A673 (cell line): ENCODE results near the gene RAB44. TPM values are rescaled to one million over a fixed set of nuclear protein-coding genes. Genes with fewer than 3 reads are reported as not detected.

Experiments
- BruUV-seq: library from RNA; stranded (reverse); fragments of 400-500 nt; replicated peaks from 2 replicates; lab custom pipeline; 2021; lab: Mats Ljungman, UMichigan
- CTCF ChIA-PET: fragments of 300-600 bp; sonication (Branson Sonifier 250); formaldehyde crosslinking; loops from one replicate; lab custom pipeline; 2022; ENCODE audit warnings: antibody characterized with exemption; lab: Charles Lee
- POLR2A ChIA-PET: fragments of 300-600 bp; sonication (Branson Sonifier 250); formaldehyde crosslinking; loops from one replicate; lab custom pipeline; 2022; ENCODE audit warnings: antibody characterized with exemption; ENCODE audit not compliant: low non-redundant PET; lab: Charles Lee
- DNase-seq: peaks from one replicate; pipeline ENCODE4 v3.0.0-alpha.2; 2015; ENCODE audit warnings: low spot score
- H3K27ac ChIP-seq: fragments of 200-600 bp; sonication (generic); 2 replicates; pipeline ENCODE4 v1.5.1; 2016; ENCODE audit warnings: mixed run types, low read depth, mild to moderate bottlenecking, mixed read lengths, antibody characterized with exemption, low read length; ENCODE audit not compliant: poor library complexity, severe bottlenecking
- H3K27me3 ChIP-seq: fragments of 200-600 bp; sonication (generic); replicated peaks from 2 replicates; pipeline ENCODE4 v1.6.1; 2017; ENCODE audit warnings: mixed run types, low read depth, mild to moderate bottlenecking, mixed read lengths, antibody characterized with exemption, low read length; ENCODE audit not compliant: insufficient read depth, poor library complexity
- H3K36me3 ChIP-seq: fragments of 200-600 bp; sonication (generic); 2 replicates; pipeline ENCODE4 v1.6.1; 2016; ENCODE audit warnings: mixed run types, mild to moderate bottlenecking, mixed read lengths, antibody characterized with exemption, low read length; ENCODE audit not compliant: insufficient read depth, poor library complexity, severe bottlenecking
- H3K4me1 ChIP-seq: fragments of 200-600 bp; sonication (generic); 2 replicates; pipeline ENCODE4 v1.6.1; 2017; ENCODE audit warnings: mixed run types, mild to moderate bottlenecking, mixed read lengths, antibody characterized with exemption, low read length; ENCODE audit not compliant: insufficient read depth, poor library complexity, severe bottlenecking
- H3K4me3 ChIP-seq: fragments of 200-600 bp; sonication (generic); 2 replicates; pipeline ENCODE4 v1.5.1; 2016; ENCODE audit warnings: low read depth, mixed run types, mild to moderate bottlenecking, mixed read lengths, low read length; ENCODE audit not compliant: poor library complexity, severe bottlenecking
- H3K9me3 ChIP-seq: fragments of 200-600 bp; sonication (generic); 2 replicates; pipeline ENCODE4 v1.6.1; 2016; ENCODE audit warnings: mixed run types, low read depth, mild to moderate bottlenecking, mixed read lengths, antibody characterized with exemption, low read length; ENCODE audit not compliant: poor library complexity, severe bottlenecking
- EZH2 ChIP-seq: fragments of 200-600 bp; sonication (generic); IDR thresholded peaks from 2 replicates; pipeline ENCODE4 v1.6.1; 2017; ENCODE audit warnings: borderline replicate concordance, low read depth, mild to moderate bottlenecking, mixed read lengths, antibody characterized with exemption, low read length; ENCODE audit not compliant: poor library complexity, severe bottlenecking
- intact Hi-C: fragments of 100-400 bp; cut with micrococcal nuclease; formaldehyde crosslinking; loops from one replicate; pipeline ENCODE4 v1.10.0; 2022; ENCODE audit not compliant: unreplicated experiment
- total RNA-seq: library from RNA; stranded (reverse); gene quantifications from 2 replicates; pipeline ENCODE4 v1.2.3, GENCODE V29; 2021
- TF ChIP-seq, protein P1 (sequence below): fragments of 300-800, 200-600 bp; sonication (generic); conservative IDR thresholded peaks from 2 replicates; pipeline ENCODE4 v1.5.1; 2017; ENCODE audit warnings: low read depth, mild to moderate bottlenecking, antibody characterized with exemption, low read length, moderate library complexity, mixed read lengths

Gene RAB44
- total RNA-seq, 1 experiment from 2014 or later = not detected

DNA sequence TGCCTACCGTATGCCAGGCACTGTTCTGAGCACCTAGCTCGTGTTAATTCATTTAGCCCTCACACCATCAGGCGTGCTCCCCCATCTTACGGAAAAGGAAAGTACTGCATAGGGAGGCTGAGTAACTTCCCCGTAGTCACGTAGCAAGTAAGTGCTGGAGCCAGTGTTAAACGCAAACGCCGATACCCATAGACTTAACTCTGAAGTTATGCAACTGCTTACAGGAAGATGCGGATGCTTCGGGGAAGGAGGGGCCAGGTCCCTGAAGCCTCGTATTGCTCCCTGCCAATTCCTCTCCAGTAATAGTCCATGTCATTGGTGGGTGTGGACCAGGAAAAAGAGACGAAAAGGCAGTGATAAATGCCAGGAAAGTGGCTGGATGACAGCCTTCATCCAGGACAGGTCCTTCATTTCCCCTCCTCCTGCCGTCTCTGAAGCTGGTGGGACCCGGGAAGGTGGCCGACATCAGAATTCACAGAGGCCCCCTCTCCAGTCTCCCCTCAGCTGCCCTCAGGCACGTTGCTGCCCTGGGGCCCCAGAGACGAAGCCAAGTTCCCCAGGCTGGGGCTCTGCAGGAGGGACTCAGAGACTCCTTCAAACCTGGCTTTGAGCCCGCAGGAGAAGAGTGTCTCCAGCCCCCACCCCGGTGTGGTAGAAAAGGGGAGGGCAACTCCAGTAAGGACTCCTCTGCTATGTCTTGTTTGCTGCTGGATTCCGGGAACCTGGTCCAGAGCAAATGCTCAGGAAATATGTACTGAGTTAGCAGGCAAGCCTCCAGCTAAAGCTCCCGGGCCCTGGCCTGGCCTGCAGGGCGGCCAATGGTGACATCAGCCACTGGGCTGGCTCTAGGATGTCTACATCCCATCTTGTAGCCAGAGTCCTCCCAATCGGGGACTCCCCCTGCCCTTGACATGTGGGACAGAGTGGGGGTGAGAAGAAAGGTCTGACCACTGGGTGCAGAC lies 37.8 kb downstream of the RAB44 start:
- DNase-seq = no peak
- TF ChIP-seq, protein P1, sequence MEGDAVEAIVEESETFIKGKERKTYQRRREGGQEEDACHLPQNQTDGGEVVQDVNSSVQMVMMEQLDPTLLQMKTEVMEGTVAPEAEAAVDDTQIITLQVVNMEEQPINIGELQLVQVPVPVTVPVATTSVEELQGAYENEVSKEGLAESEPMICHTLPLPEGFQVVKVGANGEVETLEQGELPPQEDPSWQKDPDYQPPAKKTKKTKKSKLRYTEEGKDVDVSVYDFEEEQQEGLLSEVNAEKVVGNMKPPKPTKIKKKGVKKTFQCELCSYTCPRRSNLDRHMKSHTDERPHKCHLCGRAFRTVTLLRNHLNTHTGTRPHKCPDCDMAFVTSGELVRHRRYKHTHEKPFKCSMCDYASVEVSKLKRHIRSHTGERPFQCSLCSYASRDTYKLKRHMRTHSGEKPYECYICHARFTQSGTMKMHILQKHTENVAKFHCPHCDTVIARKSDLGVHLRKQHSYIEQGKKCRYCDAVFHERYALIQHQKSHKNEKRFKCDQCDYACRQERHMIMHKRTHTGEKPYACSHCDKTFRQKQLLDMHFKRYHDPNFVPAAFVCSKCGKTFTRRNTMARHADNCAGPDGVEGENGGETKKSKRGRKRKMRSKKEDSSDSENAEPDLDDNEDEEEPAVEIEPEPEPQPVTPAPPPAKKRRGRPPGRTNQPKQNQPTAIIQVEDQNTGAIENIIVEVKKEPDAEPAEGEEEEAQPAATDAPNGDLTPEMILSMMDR = no peak
- TF ChIP-seq EZH2 = no peak
- BruUV-seq = no TSS peak
- Histone ChIP-seq H3K27ac (no peak overlapping the region), H3K36me3 (no peaks in the 10 kb centered on the region), H3K4me1 (no peaks in the 10 kb centered on the region), H3K4me3 (no peak overlapping the region), H3K27me3 (no peaks in the 10 kb centered on the region), H3K9me3 (no peaks in the 10 kb centered on the region)
- ChIA-PET CTCF (no interaction called here), POLR2A (no interaction called here)
- intact Hi-C loops = no loop called here

DNA sequence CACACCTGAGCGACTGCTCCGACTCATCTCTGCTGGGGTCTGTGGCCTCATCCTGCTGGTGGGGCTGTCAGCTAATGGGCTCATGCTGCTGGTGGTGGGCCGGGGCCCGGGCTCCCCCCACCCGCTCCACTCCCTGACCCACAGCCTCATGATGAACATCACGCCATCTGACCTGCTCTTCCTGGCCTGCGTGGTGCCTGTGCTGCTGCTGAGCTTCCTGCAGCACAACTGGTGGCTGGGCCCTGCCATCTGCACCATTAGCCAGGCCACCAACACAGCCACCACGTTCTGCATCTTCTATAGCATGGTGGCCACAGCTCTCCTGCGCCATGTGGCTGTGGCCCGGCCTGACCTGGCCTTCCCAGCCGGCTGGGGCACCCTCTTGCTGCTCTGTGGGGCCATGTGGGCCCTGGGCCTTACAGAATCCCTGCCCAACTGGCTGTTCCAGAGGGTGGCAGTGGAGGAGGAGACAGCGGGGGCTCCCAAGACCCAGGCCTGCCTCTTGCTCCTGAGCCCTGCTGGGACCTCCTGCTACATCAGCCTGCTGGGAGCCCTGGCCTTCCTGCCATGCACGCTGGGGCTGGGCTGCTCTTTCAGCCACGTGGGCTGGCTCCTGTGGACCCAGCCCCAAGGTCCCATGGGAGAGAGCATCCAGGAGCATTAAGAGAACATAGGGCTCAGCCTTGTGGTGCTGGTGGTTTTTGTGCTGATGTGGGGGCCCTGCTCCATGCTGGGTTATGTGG lies 39.6 kb downstream of the RAB44 start:
- POLR2A ChIA-PET = no interaction called here

DNA sequence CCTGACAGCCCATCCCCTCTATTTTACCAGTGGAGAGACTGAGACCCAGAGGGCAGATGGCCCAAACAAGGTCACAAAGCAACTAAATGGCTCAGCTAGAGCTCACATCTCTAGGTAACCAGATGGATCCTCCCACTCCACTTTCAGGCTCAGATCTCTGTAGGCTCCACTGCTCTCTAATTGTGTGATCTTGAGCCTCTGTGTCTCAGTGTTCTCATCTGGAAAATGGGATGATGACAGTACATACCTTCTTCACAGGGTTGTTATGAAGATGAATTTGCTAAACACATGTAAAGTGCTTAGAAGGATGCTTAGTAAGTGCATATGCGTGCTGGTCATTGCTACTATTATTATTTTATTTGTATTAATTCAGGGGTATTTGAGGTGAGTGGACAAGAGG lies 40.5 kb downstream of the RAB44 start:
- Histone ChIP-seq H3K27ac (no peak overlapping the region), H3K4me3 (no peak overlapping the region), H3K9me3 (no peaks in the 10 kb centered on the region), H3K27me3 (no peaks in the 10 kb centered on the region), H3K4me1 (no peaks in the 10 kb centered on the region), H3K36me3 (no peaks in the 10 kb centered on the region)
- POLR2A ChIA-PET = no interaction called here
- no TSS peak for BruUV-seq
- no peak for DNase-seq
- TF ChIP-seq, protein P1 = no peak
- no peak for TF ChIP-seq EZH2
- CTCF ChIA-PET = no interaction called here
- intact Hi-C loops = no loop called here

More for the DNA sequence above, 39.6 kb downstream of the RAB44 start:
- TF ChIP-seq EZH2 = no peak
- TF ChIP-seq, protein P1 = no peak
- Histone ChIP-seq H3K27ac (no peak overlapping the region), H3K27me3 (no peaks in the 10 kb centered on the region), H3K4me1 (no peaks in the 10 kb centered on the region), H3K9me3 (no peaks in the 10 kb centered on the region), H3K4me3 (no peak overlapping the region), H3K36me3 (no peaks in the 10 kb centered on the region)
- CTCF ChIA-PET = no interaction called here
- intact Hi-C loops = no loop called here
- DNase-seq = no peak
- BruUV-seq = no TSS peak
